ENCODE data around the gene LRRC32. TPM values are rescaled to one million over a fixed set of nuclear protein-coding genes. Genes with fewer than 3 reads are reported as not detected.
A peak's percentile ranks its signal among the peaks of the same experiment; 100 is the strongest.

Gene LRRC32
- total and polyA plus RNA-seq, 9 of the 15 experiments (the other 6 are each of a cell fraction or from before 2014, with no cell fraction given), result 0.10 to 0.50 (median 0.19) TPM; not detected in 5

- FAIRE-seq, result no peak
- no peaks in the 10 kb centered on the region for H3K36me3 ChIP-seq (ENCODE audit: control insufficient read depth, insufficient read depth, low read length)
Observed at GRCh38 chr11:76662656-76663485, 7.7 kb downstream of the LRRC32 start.

More at GRCh38 chr11:76662656-76663485, 7.7 kb downstream of the LRRC32 start:
- Histone ChIP-seq H3K27me3 (ENCODE audit: control insufficient read depth in 2 of 2, insufficient read depth in 2 of 2, low read length in 2 of 2) (peaks cover 0 to 12% of the 10 kb centered on the region in 2 experiments; a peak in 2 of 5 replicates), H3K79me2 (ENCODE audit: control insufficient read depth, insufficient read depth, low read length) (no peaks in the 10 kb centered on the region), H3K4me1 (replicated peaks in 1 of 2; ENCODE audit: control insufficient read depth in 2 of 2, insufficient read depth in 2 of 2, low read length in 2 of 2) (peaks cover 15 to 45% of the 10 kb centered on the region in 2 experiments; a peak in 4 of 5 replicates), H3K27ac (ENCODE audit: extremely low read depth, low read depth, low read length) (no peak overlapping the region), H3K4me2 (ENCODE audit: insufficient read depth, low read length) (no peak overlapping the region), H4K20me1 (replicated peaks; ENCODE audit: control insufficient read depth, insufficient read depth, low read length) (no peaks in the 10 kb centered on the region), H3K4me3 (no peak overlapping the region), H3K9ac (ENCODE audit: insufficient read depth in 1 of 2, low read depth in 2 of 2, low read length in 2 of 2) (no peak overlapping the region), H2AFZ (ENCODE audit: low read depth, low read length) (no peak overlapping the region), H3K9me1 (ENCODE audit: control insufficient read depth, insufficient read depth, low read length) (no peaks in the 10 kb centered on the region), H3K9me3 (replicated peaks; ENCODE audit: control insufficient read depth, insufficient read depth, low read depth, low read length) (no peaks in the 10 kb centered on the region)
- ATAC-seq (no peak), DNase-seq (ENCODE audit: extremely low read depth in 1 of 4, low spot score in 3 of 4) (no peak)
- 37% methylated on average over 11 of the region's 13 CpGs for WGBS (ENCODE audit: insufficient coverage, low coverage, missing lambda C conversion rate)
- in situ Hi-C loops (cut with MboI) (no loop called here), intact Hi-C loops (cut with micrococcal nuclease) (no loop called here)
- TF ChIP-seq CBX1 (IDR thresholded peaks at IDR 0.05; ENCODE audit: low read depth) (peak; percentile 46; the same call in 1 of the 2 replicates), SMARCA5 (IDR thresholded peaks at IDR 0.05) (peak; percentile 62; the same call in 1 of the 2 replicates), HDAC2 (IDR thresholded peaks at IDR 0.05) (0 out of 2 replicates have a peak, but pooled peaks have one; percentile 41), ZNF639 (CRISPR knock-in tag; conservative IDR thresholded peaks at IDR 0.05 in 1 of 2, IDR thresholded peaks at IDR 0.05 in 1 of 2) (no peak), CHD1 (IDR thresholded peaks at IDR 0.05; ENCODE audit: low read length) (no peak), BCOR (IDR thresholded peaks at IDR 0.05) (peak; percentile 88), RBM25 (IDR thresholded peaks at IDR 0.05; ENCODE audit: low read depth, low read length, severe bottlenecking) (peak; percentile 85), CHD4 (IDR thresholded peaks at IDR 0.05; ENCODE audit: insufficient read depth, insufficient replicate concordance, low read depth, low read length, poor library complexity, severe bottlenecking) (peak; percentile 69), SMAD2 (IDR thresholded peaks at IDR 0.05; ENCODE audit: low read depth, low read length) (no peak), ZFP36 (IDR thresholded peaks at IDR 0.05; ENCODE audit: low read depth, low read length, partially characterized antibody) (peak; percentile 93), ADNP (tag; IDR thresholded peaks at IDR 0.05) (peak; percentile 74; the same call in 1 of the 2 replicates), TSHZ1 (CRISPR knock-in tag; IDR thresholded peaks at IDR 0.05) (no peak), GABPA (tag; conservative IDR thresholded peaks at IDR 0.05; ENCODE audit: low read depth) (no peak), KAT7 (CRISPR knock-in tag; IDR thresholded peaks at IDR 0.05; ENCODE audit: borderline replicate concordance) (no peak), KDM1A (IDR thresholded peaks at IDR 0.05) (peak; percentile 58 to 73; a peak in 3 of 4 replicates), RCOR1 (IDR thresholded peaks at IDR 0.05; ENCODE audit: borderline replicate concordance in 1 of 2, low read depth in 2 of 2, low read length in 2 of 2) (peak in 1 of 2 experiments; percentile 55; a peak in 1 of 4 replicates)
- ChIA-PET CTCF (ENCODE audit: low intra/inter-chr PET ratio) (no interaction called here), POLR2A (interaction anchor here (0.7 to 1.3 kb wide), 4 partner anchors 9 to 503 kb away, joined by 3 to 4 read pairs (median 3); no protein-coding TSS in a partner anchor)
- BruUV-seq (replicated peaks), result no TSS peak
